Spleen (tissue), 11 donors: ENCODE measurements around the gene COL5A2. TPM values are rescaled to one million over a fixed set of nuclear protein-coding genes. Genes with fewer than 3 reads are reported as not detected.

Source experiments
- DNase-seq: peaks from one replicate; pipeline ENCODE4 v3.0.0-alpha.2; 2020
- H3K27ac ChIP-seq, 8 donors: fragments of 200-600 bp; sonication (generic) in 7 of 8; 1 replicate in 4 of 8; 2 replicates in 4 of 8; pipeline versions ENCODE4 v1.5.0 to v1.8.0; 2016 to 2021; ENCODE audit warnings: inconsistent platforms in 4 of 8, mild to moderate bottlenecking in 4 of 8, moderate library complexity in 1 of 8
- H3K27me3 ChIP-seq, 7 donors: fragments of 200-600 bp; sonication (generic) in 6 of 7; replicated peaks in 1 of 7; 1 replicate in 4 of 7; 2 replicates in 3 of 7; pipeline versions ENCODE4 v1.5.0 to v1.8.0; 2016 to 2021; ENCODE audit warnings: inconsistent platforms in 3 of 7, mild to moderate bottlenecking in 1 of 7
- H3K36me3 ChIP-seq, 6 donors: fragments of 200-600 bp; sonication (generic) in 5 of 6; 1 replicate in 4 of 6; 2 replicates in 2 of 6; pipeline versions ENCODE4 v1.5.0 to v1.8.0; 2016 to 2021; ENCODE audit warnings: inconsistent platforms in 2 of 6
- H3K4me1 ChIP-seq, 6 donors: fragments of 200-600 bp; sonication (generic) in 5 of 6; 1 replicate in 3 of 6; 2 replicates in 3 of 6; pipeline versions ENCODE4 v1.5.0 to v1.8.0; 2016 to 2021; ENCODE audit warnings: inconsistent platforms in 3 of 6
- H3K4me3 ChIP-seq, 8 donors: fragments of 200-600 bp; sonication (generic) in 7 of 8; 1 replicate in 4 of 8; 2 replicates in 4 of 8; pipeline versions ENCODE4 v1.5.0 to v1.8.0; 2016 to 2021; ENCODE audit warnings: inconsistent platforms in 4 of 8, mild to moderate bottlenecking in 4 of 8, moderate library complexity in 2 of 8
- H3K9me3 ChIP-seq, 8 donors: fragments of 200-600 bp; sonication (generic) in 7 of 8; 1 replicate in 4 of 8; 2 replicates in 4 of 8; pipeline versions ENCODE4 v1.5.0 to v1.8.0; 2016 to 2021; ENCODE audit warnings: inconsistent platforms in 4 of 8
- POLR2A ChIP-seq, 3 donors: fragments of 450-650 bp; IDR thresholded peaks; one replicate each; pipeline ENCODE4 v1.5.1; 2017; ENCODE audit warnings: antibody characterized with exemption in 3 of 3, mild to moderate bottlenecking in 1 of 3
- WGBS, 5 donors: extraction: QIAGEN DNeasy Blood & Tissue Kit in 3 of 5; methylation state at CpG; one replicate each; pipeline versions ENCODE4 v1.1.5 to v1.1.7; 2013 to 2018; 5-methylcytosine and 5-hydroxymethylcytosine counted together
- intact Hi-C: fragments of 100-400 bp; cut with DNase I; formaldehyde crosslinking; loops from one replicate; pipeline ENCODE4 v1.15.0; 2023; ENCODE audit warnings: low total_unique reads
- microRNA-seq, 3 donors: library from miRNA; unstranded; fragments of <30 nt; microRNA quantifications; one replicate each; pipeline versions ENCODE4 to v1.1.0, GENCODE V29; 2019 to 2020
- polyA plus RNA-seq, 3 donors: library from polyadenylated mRNA; stranded (reverse); fragments of 200-250 nt; gene quantifications; one replicate each; pipeline ENCODE4 v1.2.1, GENCODE V29; 2013
- small RNA-seq, 4 donors: library from RNA; depleted of rRNA; stranded (forward); fragments of <200 nt; gene quantifications; one replicate each; pipeline ENCODE3, GENCODE V24; 2016
- total RNA-seq, 7 donors: library from RNA; depleted of rRNA in 3 of 7; stranded (reverse); fragments of >200 nt in 3 of 7; fragmentation: NEBNext Ultra II Directional in 4 of 7; extraction: Animal tissue kit (Norgen Biotek cat#: 25700) in 4 of 7; gene quantifications; one replicate each; pipeline versions ENCODE4 v1.1.0 to v1.2.1, GENCODE V29; 2016 to 2021
- TF ChIP-seq, protein P1 (sequence below), 11 experiments: fragments of 200-600 bp in 7 of 11; fragments of 450-650 bp in 4 of 11; sonication (generic) in 4 of 11; IDR thresholded peaks in 8 of 11; conservative IDR thresholded peaks in 3 of 11; 1 replicate in 7 of 11; 2 replicates in 4 of 11; pipeline versions ENCODE4 v1.4.0 to v1.8.0; 2016 to 2021; ENCODE audit warnings: antibody characterized with exemption in 11 of 11, inconsistent platforms in 4 of 11, mild to moderate bottlenecking in 1 of 11
- donor health status: healthy with polysubstance abuse.
- donor health status: DM: no; HTN: no; CAD: no; lungs with moderate emphysema.
- donor health status: DM: no; HTN: no; CAD: no.
- donor health status: Bipolar disorder and iron deficiency.
- donor health status: healthy.
- donor health status: DM: no; HTN: no; CAD: no.
- donor health status: DM: yes; HTN: yes; CAD: no.

COL5A2 gene
- total and polyA plus RNA-seq, 10 donors: 3.4 to 35.7 (median 16.3) TPM

DNA sequence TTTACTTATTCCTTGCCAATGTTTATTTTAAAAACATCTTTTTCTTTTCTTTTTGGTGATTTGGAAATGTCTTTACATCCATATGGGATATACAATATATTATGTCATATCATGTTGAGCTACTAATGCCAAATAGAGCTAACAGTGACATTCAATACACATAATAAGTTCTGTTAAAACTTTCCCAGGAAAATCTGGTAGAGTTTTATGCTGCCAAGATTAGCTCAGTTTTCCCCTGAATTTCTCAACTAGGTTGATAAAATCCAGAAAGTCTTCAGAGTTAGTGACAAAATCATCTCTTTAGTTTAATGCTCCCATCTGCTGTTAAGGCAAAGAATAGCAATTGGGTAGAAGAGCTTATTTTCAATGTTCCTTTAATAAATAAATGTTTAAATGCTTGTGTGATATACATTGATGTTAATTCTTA lies 195.5 kb downstream of the COL5A2 start:
- Histone ChIP-seq H3K4me1 (no peaks in the 10 kb centered on the region), H3K27me3 (no peaks in the 10 kb centered on the region), H3K27ac (peak overlapping the region in 4 of 8 donors; percentile 3 to 66 (median 14)), H3K9me3 (no peaks in the 10 kb centered on the region), H3K36me3 (no peaks in the 10 kb centered on the region), H3K4me3 (no peak overlapping the region)
- intact Hi-C loops: no loop called here
- no peak for TF ChIP-seq POLR2A (IDR thresholded peaks at IDR 0.05)
- DNase-seq: no peak

DNA sequence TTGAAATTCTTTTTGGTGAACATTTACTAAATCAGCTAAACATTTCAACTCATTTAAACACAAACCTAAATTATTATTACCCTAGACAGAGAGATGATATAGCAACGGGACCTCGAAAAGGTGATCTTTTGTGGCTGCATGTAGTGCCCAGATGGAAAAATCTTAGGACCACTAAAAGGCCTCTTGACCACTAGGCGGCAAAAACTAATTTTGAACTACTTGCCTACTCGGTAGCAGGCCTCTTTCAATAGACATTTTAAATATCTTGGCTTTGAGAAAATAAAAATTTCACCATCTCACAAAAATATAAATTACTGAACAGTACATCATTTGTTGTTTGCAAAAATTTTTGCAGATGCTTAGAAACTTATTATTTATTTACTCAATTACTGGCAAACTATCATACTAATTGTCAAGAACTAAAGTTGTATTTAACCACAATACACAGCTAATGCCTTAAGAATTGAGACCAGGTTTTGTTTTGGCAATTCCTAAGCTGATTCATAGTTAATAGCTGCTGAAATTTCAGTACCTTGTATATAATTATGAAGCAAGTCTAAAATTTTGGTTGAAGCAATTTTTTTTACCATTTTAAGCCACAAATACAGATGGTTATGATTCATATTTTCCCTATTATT lies 196.0 kb downstream of the COL5A2 start:
- no peak for DNase-seq
- Histone ChIP-seq H3K4me3 (no peak overlapping the region), H3K27me3 (no peaks in the 10 kb centered on the region), H3K36me3 (no peaks in the 10 kb centered on the region), H3K4me1 (no peaks in the 10 kb centered on the region), H3K9me3 (no peaks in the 10 kb centered on the region), H3K27ac (peak overlapping the region in 3 of 8 donors; percentile 9 to 66 (median 14))
- intact Hi-C loops: no loop called here
- 58 to 89% (median 79%) methylated on average over 4 of the region's 4 CpGs for WGBS, 5 donors
- TF ChIP-seq POLR2A (IDR thresholded peaks at IDR 0.05): no peak
- TF ChIP-seq, protein P1, sequence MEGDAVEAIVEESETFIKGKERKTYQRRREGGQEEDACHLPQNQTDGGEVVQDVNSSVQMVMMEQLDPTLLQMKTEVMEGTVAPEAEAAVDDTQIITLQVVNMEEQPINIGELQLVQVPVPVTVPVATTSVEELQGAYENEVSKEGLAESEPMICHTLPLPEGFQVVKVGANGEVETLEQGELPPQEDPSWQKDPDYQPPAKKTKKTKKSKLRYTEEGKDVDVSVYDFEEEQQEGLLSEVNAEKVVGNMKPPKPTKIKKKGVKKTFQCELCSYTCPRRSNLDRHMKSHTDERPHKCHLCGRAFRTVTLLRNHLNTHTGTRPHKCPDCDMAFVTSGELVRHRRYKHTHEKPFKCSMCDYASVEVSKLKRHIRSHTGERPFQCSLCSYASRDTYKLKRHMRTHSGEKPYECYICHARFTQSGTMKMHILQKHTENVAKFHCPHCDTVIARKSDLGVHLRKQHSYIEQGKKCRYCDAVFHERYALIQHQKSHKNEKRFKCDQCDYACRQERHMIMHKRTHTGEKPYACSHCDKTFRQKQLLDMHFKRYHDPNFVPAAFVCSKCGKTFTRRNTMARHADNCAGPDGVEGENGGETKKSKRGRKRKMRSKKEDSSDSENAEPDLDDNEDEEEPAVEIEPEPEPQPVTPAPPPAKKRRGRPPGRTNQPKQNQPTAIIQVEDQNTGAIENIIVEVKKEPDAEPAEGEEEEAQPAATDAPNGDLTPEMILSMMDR (IDR thresholded peaks at IDR 0.05 in 8 of 11, conservative IDR thresholded peaks at IDR 0.05 in 3 of 11): peak in 1 of 11 experiments; percentile 17

Small RNA genes lying within 50 kb of the gene (microRNA-seq; reads per million reads assigned to microRNA genes)
- gene MIR3129 (1.1 to 1.8 (median 1.1) reads per million in 3 donors), gene MIR3606 (0 to 0.28 (median 0) reads per million in 3 donors)

Small RNA genes lying within 50 kb of the gene (small RNA-seq; reads per million reads assigned to genes)
- gene MIR3129: 0 to 0.23 (median 0.13) reads per million in 4 donors

Other genes with a start within 250 kb of the COL5A2 start
- 100 to 1,000 TPM in 6 of 7 donors, 10 to 100 TPM in 1; 67.6 to 397 (median 184) TPM for gene COL3A1, start 205.4 kb downstream of the COL5A2 start, total RNA-seq
- 10 to 100 TPM; 24.9 to 59.3 (median 43.4) TPM for gene COL3A1, start 205.4 kb downstream of the COL5A2 start, polyA plus RNA-seq